Measurements from ENCODE around the gene TMEM273.
A peak's percentile ranks its signal among the peaks of the same experiment; 100 is the strongest.

The TMEM273 gene

DNA sequence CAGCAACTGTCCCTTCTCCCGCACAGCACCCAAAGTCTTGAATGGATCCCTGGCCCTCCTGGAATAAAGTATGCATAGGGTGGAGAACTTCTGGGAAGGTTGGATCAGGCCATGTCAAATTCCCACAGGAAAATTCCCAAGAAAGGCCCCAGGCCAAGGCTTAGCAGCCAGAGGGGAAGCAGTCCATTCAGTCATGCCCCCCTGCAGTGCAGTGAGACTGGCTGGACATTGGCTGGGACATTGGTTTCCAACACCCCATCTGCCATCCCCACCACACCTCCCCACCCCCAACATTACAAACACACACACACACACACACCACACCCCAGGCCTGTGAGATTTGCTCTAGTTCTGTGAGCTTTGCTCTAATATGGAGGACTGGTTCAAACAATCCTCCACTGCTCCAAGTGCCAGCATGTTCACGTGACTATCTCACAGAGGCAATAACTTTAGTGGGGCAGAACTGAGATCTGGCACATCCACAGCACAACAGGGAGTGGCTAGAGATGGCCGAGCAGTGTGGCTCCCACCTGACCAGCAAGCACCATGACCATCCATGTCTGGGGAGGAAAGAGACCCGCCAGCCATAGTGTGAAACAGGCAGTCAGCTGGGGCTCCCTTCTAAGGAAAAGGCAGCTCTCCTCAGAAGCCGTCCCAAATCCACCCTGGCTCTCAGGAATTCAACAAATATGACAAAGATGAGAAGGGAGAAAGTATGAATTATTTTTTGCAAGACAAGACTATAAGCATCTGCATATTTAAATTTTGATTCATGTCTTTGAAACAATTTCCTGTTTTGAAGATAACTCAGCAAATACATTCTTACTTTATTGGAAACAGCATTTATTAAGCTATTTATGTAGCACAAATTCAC is 47.6 kb downstream of the TMEM273 start:
- DNase-seq (ENCODE audit: low read depth, low spot score), result no peak

DNA sequence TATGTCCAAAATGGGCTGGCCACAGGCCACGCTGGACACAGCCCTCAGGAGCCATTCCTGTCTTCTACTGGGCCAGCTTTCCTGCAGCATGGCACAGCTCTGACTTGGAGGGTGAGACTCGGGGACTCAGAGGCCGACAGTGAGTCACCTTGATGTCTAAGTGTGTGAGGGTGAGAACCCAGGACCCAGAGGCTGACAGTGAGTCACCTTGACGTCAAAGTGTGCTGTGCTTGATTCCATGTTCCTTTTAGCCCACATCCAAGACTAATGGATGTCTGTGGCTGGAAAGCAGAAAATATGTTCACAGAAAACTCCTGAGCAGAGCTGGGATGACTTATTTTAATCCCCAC is 48.4 kb downstream of the TMEM273 start:
- peak; percentile 75 for DNase-seq (ENCODE audit: low read depth, low spot score)

DNA sequence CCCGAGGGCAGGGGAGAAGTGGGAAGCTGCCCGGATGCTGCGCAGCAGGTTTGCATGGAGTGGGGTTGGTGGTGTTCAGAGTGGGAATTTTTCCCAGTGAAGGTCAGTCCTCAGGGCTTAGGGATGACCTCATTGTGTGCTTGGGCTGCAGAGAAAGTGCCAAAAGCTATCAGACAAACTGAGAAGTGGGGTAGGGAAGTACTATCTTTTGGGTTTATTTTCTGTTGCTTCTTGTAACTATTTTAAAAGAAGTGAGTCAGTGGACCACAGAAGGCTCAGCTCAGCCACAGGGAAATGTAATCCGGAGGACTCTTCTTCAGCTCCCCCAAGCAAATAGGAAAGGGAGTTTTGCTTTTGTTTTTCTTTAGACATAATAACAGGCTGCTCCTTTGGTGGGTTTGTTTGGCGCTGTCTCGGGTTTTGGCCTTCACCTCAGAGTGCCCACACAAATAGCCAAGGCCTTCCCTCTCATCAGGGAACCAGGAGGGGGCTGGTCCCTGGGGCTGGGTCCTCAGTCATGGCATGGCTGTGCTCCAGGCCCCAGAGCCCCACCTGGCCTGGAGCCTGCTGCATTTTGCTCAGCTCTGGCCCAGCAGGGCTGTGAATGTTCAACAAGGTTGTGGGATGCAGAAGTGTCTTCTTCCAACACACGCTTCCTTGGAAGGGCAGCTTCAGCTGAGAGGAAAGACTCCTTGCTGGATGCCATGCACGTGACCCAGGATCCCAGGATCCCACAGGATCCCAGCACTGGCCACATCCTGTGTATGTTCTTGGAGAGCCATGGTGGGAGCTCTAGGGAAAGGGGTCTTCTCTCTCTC is 49.0 kb downstream of the TMEM273 start:
- DNase-seq (ENCODE audit: low read depth, low spot score), result peak; percentile 38

DNA sequence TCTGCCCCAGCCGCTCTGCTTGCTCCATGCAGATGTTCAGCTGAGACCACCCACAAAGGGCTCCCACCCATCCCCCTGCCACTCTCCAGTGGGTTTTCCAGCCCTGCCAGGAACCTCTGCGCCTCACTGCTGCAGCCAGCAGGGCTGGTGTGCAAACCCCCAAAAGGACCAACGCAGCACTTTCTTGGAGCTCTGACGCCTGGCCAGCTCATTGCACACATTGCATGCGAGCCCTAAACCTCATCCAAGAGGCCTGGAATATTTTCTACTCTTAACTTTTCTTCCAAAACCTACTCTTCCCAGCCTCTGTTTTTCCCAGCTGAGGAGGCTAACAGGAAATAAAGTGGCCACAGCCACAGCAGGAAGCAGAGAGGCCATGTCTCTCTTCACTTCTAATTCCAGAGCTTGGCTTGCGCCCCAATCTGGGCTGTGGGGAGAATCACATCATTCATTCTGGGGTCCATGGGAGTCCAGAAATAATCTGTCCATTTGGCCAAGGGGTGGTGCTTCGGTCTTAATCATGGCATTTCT is 49.8 kb downstream of the TMEM273 start:
- DNase-seq (ENCODE audit: low read depth, low spot score), result peak; percentile 25

DNA sequence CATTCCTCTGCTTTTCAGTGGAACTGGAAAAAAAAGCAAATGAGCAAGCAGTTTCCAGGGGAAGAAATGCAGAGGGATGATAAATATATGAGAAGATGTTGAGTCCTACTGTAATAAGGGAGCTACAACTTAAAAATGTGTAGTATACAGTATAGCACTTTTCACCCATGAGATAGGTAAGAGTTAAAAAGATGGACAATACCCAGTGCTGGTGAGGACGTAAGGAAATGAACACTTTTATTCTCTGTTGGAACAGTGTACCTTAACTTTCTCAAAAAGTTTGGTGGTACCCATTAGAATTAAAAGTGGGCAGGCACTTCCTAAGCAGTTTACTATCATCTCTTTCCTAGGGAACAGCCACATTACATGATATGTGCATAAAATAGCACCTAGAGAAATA is 51.7 kb downstream of the TMEM273 start:
- DNase-seq (ENCODE audit: low read depth, low spot score), result no peak

DNA sequence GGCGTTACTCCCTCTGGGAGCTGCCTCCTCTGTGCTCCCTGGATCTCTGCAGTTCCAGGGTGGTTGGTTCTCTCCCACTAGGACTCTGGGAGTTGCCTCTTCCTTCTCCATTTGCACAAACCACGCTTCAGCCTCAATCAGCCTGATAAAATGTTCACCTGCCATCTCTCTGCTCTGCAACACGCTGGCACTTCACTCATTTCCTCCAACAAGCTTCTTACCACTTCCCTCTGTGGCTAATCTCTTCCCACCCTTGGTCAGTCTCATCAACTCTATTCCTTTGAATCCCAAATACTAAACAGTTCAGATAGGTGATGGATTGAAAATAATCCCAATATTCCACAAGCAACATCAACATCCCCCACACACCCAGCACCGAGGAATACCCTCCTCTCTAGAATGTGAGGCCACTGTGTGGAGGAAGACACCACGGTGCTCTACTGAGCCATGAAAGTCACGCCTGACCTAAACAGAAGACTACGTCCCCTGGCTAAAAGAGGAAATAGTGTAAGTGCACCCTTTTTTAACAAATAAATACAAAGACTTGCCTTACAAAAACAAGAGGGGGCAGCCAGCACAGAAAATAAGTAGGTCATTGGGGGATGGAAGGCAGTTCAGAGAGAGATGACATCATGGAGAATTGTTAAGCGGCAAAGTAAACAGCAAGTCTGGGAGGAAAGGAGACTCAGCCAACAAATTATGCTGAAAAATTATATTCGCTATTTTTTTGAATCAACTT is 52.4 kb downstream of the TMEM273 start:
- no peak for DNase-seq (ENCODE audit: low read depth, low spot score)

DNA sequence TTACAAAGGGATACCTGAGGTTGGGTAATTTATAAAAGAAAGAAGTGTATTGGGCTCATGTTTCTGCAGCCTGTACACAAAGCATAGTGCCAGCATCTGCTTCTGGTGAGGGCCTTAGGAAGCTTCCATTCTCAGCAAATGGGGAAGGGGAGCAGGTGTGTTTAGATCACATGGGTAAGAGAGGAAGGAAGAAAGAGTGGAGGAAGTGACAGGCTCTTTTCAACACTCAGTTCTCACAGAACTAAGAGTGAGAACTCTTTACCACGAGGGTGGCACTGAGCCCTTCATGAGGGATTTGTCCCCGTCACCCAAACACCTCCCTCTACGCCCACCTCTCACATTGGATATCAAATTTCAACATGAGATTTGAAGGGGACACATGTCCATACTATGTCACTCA is 53.9 kb downstream of the TMEM273 start:
- no peak for DNase-seq (ENCODE audit: low read depth, low spot score)

DNA sequence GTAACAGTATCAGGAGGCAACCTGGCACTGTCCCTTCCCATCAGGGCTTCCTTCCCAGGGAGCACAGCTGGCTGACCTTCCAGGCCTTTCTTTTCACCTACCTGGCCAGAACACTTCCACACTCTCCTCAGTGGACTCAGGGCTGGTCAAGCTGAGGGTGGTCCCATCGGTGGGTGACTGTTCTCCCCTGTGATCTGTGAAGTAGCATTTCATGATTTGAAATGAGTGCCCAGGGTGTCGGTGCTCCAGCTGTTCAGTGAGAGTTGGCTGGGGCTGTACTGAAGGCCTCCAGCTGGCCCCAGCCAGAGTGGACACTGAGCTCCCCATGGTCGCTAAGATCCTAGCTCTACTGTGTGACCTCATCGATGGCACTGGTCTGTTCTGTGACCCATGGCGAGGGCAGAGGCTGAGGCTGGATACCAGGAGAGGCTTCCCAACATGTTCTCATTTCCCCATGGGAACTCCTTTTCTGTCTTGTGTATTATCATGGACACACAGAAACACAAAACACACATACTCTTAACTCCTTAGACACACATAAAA is 54.4 kb downstream of the TMEM273 start, which contains the start of gene FAM170B:
Gene FAM170B, minus strand, starts transcription at position 316 of the 543 bp plus-strand sequence. Its CDS starts 103 bp downstream, at position 213.
- no peak for DNase-seq (ENCODE audit: low read depth, low spot score)

DNA sequence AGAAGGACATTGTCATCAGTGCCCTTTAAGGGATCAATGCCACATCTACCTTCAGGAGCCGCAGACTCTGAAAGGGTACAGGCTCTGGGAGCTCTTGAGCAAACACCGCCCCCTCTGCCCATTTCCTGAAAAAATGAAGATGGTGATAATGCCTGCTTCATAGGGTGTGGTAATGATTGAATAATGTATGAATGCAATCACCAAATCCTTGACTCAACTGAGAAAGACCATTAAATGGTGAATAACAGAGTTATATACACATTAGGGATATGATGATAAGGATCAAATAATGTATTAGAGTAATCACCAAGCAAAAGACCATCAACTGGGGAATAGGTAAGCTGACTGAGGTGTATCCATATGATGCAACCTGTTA is 55.8 kb downstream of the TMEM273 start:
- no peak for DNase-seq (ENCODE audit: low read depth, low spot score)

DNA sequence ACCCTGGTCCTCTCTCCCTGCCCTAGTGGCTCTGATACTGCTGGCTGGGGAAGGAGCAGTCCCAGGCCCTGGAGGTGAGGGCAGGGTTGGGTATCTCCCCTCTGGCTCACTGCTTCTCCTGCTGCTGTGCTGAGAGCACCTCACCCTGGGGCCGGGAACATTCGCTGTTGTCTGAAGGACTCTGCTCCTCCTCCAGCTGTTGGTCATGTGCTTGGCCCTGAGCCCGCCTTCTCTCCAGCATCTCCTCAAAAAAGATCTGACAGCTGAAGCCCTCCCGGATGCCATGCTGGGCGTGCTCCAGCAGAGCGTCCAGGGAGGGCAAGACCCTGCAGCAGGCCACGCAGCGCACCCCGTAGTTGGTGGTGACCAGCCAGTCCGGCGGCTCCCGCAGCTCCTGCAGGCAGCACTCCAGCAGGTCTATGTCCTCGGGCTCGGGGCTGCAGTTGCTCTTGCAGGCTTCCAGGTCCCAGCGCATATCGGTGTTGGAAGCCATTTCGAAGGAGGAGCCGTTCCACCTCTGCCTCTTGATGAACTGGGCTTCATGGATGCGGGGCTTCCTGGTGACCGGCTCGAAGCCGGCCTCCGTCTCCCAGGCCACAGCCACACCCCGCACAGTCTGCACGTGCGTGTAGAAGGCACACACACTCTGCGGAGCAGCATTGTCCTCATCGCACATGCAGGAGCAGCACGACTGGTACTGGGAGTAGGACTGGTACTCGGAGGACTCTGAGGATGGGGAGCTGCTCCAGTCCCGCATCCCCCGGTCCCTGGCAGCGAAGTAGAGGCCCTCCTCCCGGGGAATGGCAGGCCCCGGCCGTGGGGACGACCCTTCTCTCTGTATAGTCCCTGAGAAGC is 56.5 kb downstream of the TMEM273 start:
- DNase-seq (ENCODE audit: low read depth, low spot score), result no peak

DNA sequence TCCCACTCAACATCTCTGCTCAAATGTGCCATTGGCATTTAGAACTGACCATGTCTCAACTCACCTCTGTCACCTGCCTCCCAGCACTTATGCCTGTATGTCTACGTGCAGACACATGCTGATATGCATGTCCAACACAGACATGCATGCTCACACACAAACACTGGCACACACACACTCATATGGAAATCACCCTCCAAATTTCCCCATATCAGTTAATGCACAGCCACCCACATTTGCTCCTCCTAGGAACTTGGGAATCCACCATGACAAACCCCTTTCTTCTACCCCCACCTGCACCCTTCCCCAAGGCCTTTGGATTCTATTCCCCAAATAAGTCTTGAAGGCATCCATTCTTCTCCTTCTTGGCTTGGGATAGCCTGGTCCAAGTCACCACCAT is 58.8 kb downstream of the TMEM273 start:
- DNase-seq (ENCODE audit: low read depth, low spot score), result no peak

DNA sequence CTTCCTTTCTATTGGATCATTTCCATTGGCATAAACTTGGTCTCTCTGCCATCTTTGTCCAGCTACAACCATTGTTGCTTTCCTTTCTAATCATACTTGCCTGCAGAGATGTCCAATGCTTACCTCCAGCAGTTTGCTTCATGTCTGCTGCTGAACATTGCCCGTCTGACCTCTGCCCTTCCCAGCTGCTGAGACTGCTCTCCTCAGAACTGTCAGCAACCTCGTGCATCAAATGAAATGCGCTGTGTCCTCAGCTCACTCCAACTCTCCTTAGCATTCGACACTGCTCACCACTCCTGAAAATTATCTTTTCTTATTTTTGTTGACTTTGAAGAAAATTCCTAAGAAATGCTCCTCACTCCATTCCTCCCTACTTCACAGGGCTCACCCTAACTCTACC is 59.3 kb downstream of the TMEM273 start:
- no peak for DNase-seq (ENCODE audit: low read depth, low spot score)

DNA sequence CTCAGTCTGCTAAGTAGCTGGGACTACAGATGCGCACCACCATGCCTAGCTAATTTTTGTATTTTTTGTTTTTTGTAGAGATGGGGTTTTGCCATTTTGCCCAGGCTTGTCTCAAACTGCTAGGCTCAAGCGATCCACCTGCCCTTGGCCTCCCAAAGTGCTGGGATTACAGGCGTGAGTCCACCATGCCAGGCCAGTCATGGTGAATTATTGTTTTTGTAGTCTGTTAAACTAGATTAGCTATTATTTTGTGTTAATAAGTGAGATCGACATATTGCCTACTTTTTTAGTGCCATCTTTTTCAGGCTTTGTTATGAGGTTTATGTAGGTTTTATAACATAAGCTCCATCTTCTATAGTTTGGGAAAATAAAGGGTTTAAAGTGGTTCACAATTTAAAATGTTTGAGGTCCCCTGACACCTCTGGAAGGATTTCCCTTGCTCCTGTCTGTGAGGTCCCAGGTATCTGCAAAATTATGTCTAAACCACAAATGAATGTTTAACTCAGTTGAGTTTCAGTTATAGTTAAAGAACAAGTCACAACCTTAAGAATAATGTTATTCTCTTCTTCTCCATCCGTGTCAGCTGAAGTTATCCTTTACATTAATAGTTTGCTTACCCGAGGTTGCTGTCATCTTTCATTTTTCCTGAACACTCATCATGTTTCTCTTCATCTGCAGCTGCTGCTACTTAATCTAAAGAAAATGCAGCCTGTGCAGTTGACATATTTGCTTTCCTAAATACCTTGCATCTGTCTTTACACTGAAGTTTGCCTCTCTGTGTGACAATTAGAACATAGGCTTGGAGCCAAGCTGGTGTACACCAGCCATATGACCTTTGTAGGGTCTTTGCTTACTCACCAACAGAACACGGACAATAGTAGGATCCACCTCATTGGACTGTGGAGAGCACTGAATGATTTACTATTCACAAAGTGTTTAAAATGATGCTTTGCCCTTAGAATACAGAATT is 63.9 kb downstream of the TMEM273 start:
- no peak for DNase-seq (ENCODE audit: low read depth, low spot score)

DNA sequence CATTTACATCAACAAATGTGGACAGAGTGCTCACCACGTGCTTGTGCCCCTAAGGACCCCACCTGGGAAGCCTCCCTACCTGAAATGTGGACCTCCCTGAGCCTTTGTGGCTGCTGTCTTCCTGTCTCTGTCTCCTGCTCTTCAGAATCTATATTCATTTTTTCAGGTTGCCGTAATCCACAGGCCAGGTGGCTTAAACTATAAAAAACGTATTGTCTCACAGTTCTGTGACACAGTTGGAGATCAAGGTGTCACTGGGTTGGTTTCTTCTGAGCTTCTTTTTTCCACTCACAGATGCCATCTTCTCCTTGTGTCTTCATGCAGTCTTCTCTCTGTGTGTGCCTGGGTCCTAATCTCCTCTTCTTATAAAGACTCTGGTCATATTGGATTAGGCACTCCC is 67.3 kb downstream of the TMEM273 start:
- DNase-seq (ENCODE audit: low read depth, low spot score), result no peak

DNA sequence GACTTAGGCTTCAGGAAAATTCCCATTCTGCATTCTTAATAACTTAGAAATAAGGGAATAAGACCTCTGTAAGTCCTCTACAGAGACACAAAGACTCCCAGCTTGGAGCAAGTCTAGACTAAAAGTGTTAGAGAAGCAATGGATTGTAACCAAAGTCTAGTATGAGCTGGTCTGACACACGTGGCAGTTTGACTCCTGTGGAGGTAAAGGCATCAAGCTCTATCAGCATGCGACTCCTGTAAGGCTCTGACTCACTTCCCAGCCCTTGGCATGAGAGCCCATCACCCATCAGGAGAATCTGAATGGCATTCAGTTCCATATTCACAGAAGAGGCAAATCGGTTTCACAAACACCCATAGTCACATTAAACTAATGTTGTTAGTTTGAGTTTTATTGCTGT is 68.4 kb downstream of the TMEM273 start:
- DNase-seq (ENCODE audit: low read depth, low spot score), result peak; percentile 46

DNA sequence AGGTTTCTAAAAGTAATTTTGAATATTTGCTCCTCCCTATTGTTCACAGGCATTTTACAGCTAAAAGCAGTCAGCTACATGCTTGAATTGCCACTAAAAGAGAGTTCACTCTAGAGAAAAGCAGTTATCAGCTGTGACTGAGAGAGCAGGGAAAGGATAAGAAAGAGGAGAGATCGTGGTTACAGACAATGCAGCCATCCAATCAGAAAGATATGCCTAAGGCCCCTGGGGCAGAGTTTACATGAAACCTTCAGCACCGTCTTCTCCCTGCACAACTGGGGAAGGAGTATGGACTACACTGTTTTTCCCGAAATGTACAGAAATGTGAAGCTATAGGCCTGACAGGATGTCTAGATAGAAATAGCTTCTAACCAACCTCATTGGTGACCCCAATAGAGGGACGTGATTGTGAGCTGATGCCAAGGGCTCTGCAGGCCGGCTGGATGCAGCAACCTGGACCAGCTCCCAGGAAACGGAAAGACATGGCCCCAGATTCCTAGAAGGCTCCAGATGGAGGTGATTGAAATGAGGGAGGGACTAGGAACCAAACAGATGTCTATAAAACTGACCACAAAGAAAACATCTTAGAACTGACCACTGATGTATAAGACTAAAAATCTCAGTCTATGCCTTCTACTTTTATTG is 69.6 kb downstream of the TMEM273 start:
- no peak for DNase-seq (ENCODE audit: low read depth, low spot score)

DNA sequence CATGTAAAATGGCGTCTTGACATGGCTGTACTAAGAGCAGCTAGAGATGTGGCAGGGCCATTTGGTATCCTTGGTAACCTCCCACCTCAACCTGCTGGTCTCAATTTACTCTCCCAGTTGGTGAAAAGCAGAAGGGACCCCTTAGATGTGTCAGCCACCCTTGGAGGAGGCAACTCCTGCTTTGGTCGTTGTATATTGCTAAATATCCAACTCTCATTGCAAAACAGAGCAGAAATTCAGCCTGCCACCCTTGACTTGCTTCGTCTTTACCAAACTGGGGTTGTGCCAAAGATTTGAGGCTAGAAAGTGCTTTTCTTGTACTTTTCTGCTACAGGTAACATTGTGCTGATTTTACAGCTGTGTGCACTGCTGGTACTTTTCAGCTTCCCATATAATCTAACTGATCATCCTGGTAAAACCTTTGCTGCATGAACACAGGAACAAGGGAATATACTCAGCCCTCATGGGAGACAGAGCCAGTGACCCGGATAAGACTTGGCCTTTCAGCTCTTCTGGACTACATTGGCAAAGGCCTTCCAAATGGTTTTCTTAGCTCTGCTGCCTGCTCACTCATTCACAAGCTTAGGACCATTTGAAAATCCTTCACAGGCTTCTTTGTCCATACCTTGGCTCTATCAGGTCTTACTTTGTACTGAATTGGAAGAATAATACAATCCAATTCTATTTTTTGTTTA is 70.7 kb downstream of the TMEM273 start:
- no peak for DNase-seq (ENCODE audit: low read depth, low spot score)

Data from astrocyte of the hippocampus (primary cell).